Common myeloid progenitor, CD34-positive (primary cell): Measurements from ENCODE around the gene CPXCR1. TPM values are rescaled to one million over a fixed set of nuclear protein-coding genes. Genes with fewer than 3 reads are reported as not detected.
"Not testable (repeated sequence)": the region's sequence is repeated elsewhere in the genome, so short reads cannot be mapped to it uniquely, and the experiment has no call there.

Experiments used
- CTCF ChIA-PET: fragments of 350-600 bp; sonication (Branson Sonifier 250); formaldehyde crosslinking; loops from one replicate; lab custom pipeline; 2021; ENCODE audit warnings: antibody characterized with exemption; lab: Charles Lee
- POLR2A ChIA-PET: fragments of 350-600 bp; sonication (Branson Sonifier 250); formaldehyde crosslinking; loops from one replicate; lab custom pipeline; 2021; ENCODE audit warnings: antibody characterized with exemption; lab: Charles Lee
- DNase-seq, 3 donors: peaks; one replicate each; pipeline versions ENCODE4 v3.0.0 to v3.0.0-alpha.2; 2013
- H3K27ac ChIP-seq, 2 experiments: 1 replicate in 1 of 2; 2 replicates in 1 of 2; pipeline ENCODE4 v1.7.0; 2013; ENCODE audit warnings: inconsistent platforms in 2 of 2, low read length in 2 of 2, mild to moderate bottlenecking in 2 of 2, low read depth in 1 of 2, moderate library complexity in 1 of 2; ENCODE audit not compliant: severe bottlenecking in 2 of 2, insufficient read depth in 1 of 2, poor library complexity in 1 of 2
- H3K27me3 ChIP-seq, 5 experiments: replicated peaks in 2 of 5; 1 replicate in 3 of 5; 2 replicates in 2 of 5; pipeline versions ENCODE4 v1.6.1 to v1.7.0; 2013; ENCODE audit warnings: low read length in 4 of 5, mild to moderate bottlenecking in 2 of 5, moderate library complexity in 2 of 5, inconsistent platforms in 1 of 5; ENCODE audit not compliant: insufficient read depth in 5 of 5, control insufficient read depth in 4 of 5
- H3K36me3 ChIP-seq, 4 experiments: 1 replicate in 2 of 4; 2 replicates in 2 of 4; pipeline versions ENCODE4 v1.6.1 to v1.7.0; 2013; ENCODE audit warnings: low read length in 3 of 4, control low read depth in 1 of 4, mild to moderate bottlenecking in 1 of 4; ENCODE audit not compliant: control insufficient read depth in 4 of 4, insufficient read depth in 4 of 4
- H3K4me1 ChIP-seq, 4 experiments: 1 replicate in 3 of 4; 2 replicates in 1 of 4; pipeline versions ENCODE4 v1.6.1 to v1.7.1; 2013; ENCODE audit warnings: low read length in 3 of 4, mild to moderate bottlenecking in 3 of 4, control low read depth in 1 of 4, inconsistent platforms in 1 of 4, moderate library complexity in 1 of 4; ENCODE audit not compliant: control insufficient read depth in 4 of 4, insufficient read depth in 4 of 4; ENCODE audit errors: control extremely low read depth in 1 of 4
- H3K4me3 ChIP-seq, 7 experiments: 1 replicate in 4 of 7; 2 replicates in 3 of 7; pipeline versions ENCODE4 v1.5.1 to v1.7.0; 2013; ENCODE audit warnings: mild to moderate bottlenecking in 7 of 7, low read length in 6 of 7, moderate library complexity in 6 of 7, inconsistent platforms in 2 of 7, low read depth in 2 of 7, control low read depth in 1 of 7; ENCODE audit not compliant: insufficient read depth in 4 of 7, control insufficient read depth in 1 of 7; ENCODE audit errors: extremely low read depth in 1 of 7
- H3K9me3 ChIP-seq, 5 experiments: 1 replicate in 4 of 5; 2 replicates in 1 of 5; pipeline versions ENCODE4 v1.6.1 to v1.7.1; 2013; ENCODE audit warnings: low read length in 4 of 5, mild to moderate bottlenecking in 2 of 5, inconsistent platforms in 1 of 5, low read depth in 1 of 5, moderate library complexity in 1 of 5; ENCODE audit not compliant: control insufficient read depth in 4 of 5, insufficient read depth in 2 of 5; ENCODE audit errors: control extremely low read depth in 1 of 5
- WGBS: methylation state at CpG from one replicate; pipeline ENCODE4 v1.1.5; 2013; ENCODE audit not compliant: insufficient coverage; 5-methylcytosine and 5-hydroxymethylcytosine counted together
- polyA plus RNA-seq: library from polyadenylated mRNA; unstranded; fragments of 120-200 nt; gene quantifications from one replicate; pipeline ENCODE4 v1.2.1, GENCODE V29; 2013

Gene CPXCR1
- not detected for polyA plus RNA-seq

DNA sequence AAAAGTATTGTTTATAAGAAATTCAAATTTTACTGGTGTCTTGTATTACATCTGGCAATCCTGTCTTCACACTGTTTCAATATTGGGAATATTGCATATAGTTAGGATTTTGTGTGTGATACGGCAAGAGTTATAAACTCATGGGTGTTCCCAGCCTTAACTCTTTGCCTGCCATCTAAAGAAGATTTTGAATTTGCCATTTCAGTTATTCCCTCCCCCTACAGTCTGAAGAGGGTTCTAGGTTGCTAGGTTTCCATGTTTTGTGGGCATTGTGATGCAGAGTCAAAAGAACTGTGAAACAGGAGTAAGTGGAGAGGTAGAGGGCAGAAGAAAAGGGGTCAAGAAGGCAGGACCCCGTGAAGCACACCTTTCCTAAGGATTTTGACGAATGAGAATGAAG lies at the start of gene CPXCR1:
Gene CPXCR1 (plus strand): TSS at position 301 of the 400 bp plus-strand sequence. CDS start 6,190 bp downstream, outside the sequence.
- 59% methylated on average over 2 of the region's 3 CpGs for WGBS
- ChIA-PET POLR2A (no interaction called here), CTCF (no interaction called here)
- Histone ChIP-seq H3K4me3 (no peak within 1 kb of the TSS), H3K27ac (no peak within 1 kb of the TSS), H3K27me3 (no peaks in the 10 kb centered on the region), H3K36me3 (no peaks in the 10 kb centered on the region), H3K9me3 (no peaks in the 10 kb centered on the region), H3K4me1 (no peaks in the 10 kb centered on the region)
- no peak for DNase-seq

DNA sequence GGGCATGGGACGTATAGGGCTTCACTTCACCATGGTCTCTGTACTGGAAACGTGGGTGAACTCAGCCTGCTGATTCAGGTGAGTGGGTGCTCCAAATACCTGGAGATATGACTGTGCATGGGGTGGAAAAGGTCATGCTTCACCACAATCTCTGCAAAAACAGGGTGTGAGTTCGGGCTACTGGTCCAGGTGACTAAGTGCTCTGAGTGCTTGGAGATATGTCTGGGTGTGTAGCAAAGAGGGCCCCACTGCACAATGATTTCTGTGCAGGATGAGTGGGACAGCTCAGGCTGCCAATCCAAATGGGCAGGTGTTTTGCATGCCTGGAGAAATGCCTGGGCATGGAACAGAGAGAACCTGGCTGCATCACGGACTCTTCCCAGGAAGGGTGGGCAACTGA lies 11.2 kb upstream of the CPXCR1 start:
- H3K27me3 ChIP-seq: no peaks in the 10 kb centered on the region
- POLR2A ChIA-PET: no interaction called here
- 82% methylated on average over 4 of the region's 4 CpGs for WGBS
- no peaks in the 10 kb centered on the region for H3K4me1 ChIP-seq
- no peak overlapping the region for H3K4me3 ChIP-seq
- H3K36me3 ChIP-seq: no peaks in the 10 kb centered on the region
- H3K9me3 ChIP-seq: no peaks in the 10 kb centered on the region
- DNase-seq: no peak
- CTCF ChIA-PET: no interaction called here
- no peak overlapping the region for H3K27ac ChIP-seq

DNA sequence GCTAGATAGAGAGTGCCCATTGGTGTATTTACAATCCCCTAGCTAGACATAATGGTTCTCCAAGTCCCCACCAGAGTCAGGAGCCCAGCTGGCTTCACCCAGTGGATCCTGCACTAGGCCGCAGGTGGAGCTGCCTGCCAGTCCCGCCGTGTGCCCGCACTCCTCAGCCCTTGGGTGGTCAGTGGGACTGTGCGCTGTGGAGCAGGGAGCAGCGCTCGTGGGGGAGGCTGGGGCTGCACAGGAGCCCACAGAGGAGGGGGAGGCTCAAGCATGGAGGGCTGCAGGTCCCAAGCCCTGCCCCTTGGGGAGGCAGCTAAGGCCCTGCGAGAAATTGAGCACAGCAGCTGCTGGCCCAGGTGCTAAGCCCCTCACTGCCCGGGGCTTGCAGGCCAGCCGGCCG lies 810 bp upstream of the CPXCR1 start:
- H3K27ac ChIP-seq, H3K4me3 ChIP-seq, H3K27me3 ChIP-seq, H3K9me3 ChIP-seq, H3K36me3 ChIP-seq, H3K4me1 ChIP-seq, DNase-seq, CTCF ChIA-PET, POLR2A ChIA-PET: not testable (repeated sequence)
- 96% methylated on average over 11 of the region's 11 CpGs for WGBS

DNA sequence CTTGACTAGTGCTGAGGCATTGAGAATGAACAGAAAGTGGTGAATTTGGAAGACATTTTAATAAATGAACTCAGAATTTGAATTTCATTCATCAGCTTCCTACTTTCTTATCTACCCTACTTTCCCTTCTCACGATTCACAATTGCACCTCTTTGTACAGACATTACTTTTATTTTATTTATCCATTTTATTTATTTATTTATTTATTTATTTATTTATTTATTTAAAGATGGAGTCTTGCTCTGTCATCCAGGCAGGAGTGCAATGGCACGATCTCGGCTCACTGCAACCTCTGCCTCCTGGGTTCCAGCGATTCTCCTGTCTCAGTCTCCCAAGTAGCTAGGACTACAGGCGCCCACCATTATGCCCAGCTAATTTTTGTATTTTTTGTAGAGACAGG lies 5.3 kb downstream of the CPXCR1 start:
- H3K27ac ChIP-seq, H3K27me3 ChIP-seq, CTCF ChIA-PET, POLR2A ChIA-PET, H3K36me3 ChIP-seq, H3K9me3 ChIP-seq, H3K4me3 ChIP-seq, DNase-seq, H3K4me1 ChIP-seq: not testable (repeated sequence)
- WGBS: 89% methylated on average over 4 of the region's 5 CpGs

DNA sequence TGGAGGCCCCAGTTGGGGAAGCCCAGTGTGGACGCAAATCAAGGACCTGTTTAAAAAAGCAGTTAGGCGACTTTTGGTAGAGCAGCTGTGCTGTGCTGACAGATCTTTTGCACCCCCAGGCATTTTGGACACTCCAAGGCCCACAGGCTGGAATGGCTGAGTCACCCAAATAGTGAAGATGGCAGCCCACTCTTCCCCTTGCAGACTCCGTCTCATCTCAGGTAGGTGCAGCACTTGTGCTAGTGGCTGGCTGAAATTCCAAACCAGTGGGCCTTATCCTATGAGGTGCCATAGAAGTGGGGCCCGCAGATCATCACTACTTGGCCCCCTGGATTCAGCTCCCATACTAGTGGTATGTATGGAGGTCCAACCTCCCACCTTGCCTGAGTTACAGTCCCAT lies 42.8 kb downstream of the CPXCR1 start:
- POLR2A ChIA-PET: no interaction called here
- no peaks in the 10 kb centered on the region for H3K9me3 ChIP-seq
- H3K27me3 ChIP-seq: no peaks in the 10 kb centered on the region
- no peaks in the 10 kb centered on the region for H3K36me3 ChIP-seq
- DNase-seq: no peak
- 88% methylated on average over 4 of the region's 4 CpGs for WGBS
- H3K4me3 ChIP-seq: no peak overlapping the region
- H3K27ac ChIP-seq: no peak overlapping the region
- no peaks in the 10 kb centered on the region for H3K4me1 ChIP-seq
- CTCF ChIA-PET: no interaction called here
